Midbrain (tissue), 1 donor: ENCODE data around the gene MMGT1.

Experiments
- DNase-seq: peaks from one replicate; lab custom pipeline; 2025; lab: John Stamatoyannopoulos, UW

The MMGT1 gene

GRCh38 chrX:135973548-135974278 lies at the start of gene MMGT1:
MMGT1 (minus strand) TSS chrX:135973988; CDS start chrX:135973675, 313 bp downstream.
- DNase-seq: peak; percentile 81

DNA sequence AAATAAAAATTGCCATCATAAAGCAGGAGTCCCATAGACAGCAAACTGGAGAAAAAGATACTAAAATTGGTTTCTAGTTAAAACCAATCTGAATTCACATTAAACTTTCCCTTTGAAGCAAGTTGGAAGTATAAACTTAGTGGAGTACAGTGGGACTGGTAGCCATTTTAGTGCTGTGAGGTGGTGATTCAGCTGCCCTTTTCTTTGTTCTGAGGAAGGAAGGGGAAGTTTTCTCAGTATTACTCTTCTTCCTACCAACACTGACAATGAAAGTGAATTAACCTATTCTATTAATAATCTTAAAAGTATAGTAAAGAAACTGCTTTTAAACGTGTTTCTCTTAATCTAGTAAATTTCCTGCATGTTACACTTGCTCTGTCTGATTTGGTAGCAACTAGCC lies 48.1 kb upstream of the MMGT1 start:
- DNase-seq: no peak

DNA sequence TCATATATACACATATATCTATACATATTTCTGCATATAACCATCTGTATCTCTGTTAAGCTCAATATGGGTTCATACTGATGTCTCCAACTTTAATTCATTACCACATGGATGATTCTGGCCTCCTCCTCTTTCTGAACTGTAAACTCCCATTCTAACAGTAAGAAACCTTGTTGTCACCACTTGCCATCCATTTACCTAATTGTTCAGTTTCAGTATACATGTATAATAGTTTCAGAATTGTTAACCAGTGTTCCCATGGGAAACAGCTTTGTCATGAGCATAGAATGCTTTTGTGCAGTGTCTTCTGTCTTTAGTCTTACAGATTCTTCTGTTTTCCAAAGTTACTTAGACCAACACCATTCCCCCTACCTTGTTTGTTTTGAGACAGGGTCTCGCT lies 47.4 kb upstream of the MMGT1 start:
- DNase-seq: no peak

DNA sequence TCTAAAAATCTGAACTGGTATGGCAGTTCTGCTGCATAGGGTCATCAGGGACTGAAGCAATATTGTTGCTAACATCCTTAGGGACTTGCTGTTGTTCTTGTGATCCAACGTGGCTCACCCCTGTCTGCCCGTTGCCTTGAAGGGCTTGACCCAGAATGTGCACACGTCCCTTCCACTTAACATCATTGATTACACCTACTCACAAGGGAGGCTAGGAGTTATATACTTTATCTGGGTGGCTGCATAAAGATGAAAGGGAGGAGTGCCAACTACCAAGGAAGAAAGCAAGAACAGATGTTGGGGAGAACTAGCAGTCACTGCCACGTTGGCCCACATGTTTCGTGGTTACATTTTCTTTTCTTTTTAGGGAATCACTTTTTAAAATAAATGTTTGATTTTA lies 45.4 kb upstream of the MMGT1 start:
- DNase-seq: no peak

DNA sequence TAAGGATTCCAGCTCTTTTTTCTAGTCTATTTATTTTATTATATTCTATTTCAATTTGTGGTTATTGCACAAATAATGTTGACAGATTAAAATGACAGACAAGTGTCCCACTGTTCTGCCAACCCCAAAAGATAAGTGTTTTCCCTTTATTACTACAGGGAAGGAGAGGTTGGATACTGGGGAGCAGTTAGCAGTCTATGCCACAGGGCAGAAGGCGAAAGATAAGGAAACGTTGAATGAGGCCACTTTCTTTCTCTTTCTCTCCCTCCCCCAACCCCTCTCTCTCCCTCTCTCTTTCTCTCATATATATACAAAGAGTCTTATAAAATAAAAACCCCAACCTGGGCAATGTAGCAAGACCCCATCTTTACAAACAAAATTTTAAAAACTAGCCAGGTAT lies 43.1 kb upstream of the MMGT1 start:
- no peak for DNase-seq

DNA sequence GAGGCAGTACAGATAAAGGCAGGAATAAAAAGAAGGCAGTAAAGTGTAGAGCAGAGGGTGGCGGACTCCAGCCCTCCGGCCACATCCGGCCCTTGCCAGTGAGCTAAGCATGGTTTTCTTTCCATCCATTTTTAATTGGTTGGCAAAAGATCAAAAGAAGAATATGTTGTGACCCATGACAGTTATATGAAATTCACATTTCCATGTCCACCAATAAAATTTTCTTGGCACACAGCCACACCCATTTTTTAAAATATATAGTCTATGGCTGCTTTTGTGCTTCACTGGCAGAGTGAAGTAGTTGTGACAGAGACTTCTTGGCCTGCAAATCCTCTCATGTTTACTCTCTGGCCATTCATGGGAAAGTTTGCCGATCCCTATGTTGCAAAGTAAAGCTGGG lies 41.2 kb upstream of the MMGT1 start:
- DNase-seq: no peak

DNA sequence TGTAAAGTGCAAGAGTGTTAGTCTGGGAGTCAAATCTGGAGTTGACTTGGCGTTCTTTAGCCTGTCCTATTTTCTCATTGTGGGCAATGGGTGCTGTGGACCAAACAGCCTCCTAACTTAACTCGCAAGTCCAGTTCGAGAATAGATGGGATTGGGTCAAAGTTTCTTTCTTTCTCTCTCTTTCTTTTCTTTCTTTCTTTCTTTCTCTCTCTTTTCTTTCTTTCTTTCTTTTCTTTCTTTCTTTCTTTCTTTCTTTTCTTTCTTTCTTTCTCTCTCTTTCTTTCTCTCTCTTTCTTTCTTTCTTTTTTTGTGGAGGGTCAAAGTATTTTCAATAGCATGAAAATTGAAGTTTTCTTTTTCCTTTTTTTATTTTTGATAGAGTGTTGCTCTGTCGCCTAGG lies 14.5 kb upstream of the MMGT1 start:
- DNase-seq: no peak

DNA sequence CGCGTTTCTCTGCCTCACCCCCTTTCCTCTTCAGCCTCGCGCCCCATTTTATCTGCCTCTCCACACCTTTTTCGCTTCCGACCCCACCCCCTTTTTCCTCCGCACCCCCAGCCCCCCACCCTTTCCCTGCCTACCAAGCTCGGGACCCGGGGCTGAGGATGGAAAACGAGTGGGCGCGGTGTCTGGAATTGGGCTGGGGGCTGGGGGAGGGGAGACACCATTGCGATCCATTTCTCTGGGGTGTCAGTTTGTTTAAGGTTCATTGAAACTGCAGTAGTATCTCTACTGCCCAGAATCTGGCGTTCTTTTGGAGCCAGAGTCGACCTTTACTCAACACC lies 12.2 kb upstream of the MMGT1 start:
- no peak for DNase-seq

- DNase-seq: peak; percentile 77
Measured at GRCh38 chrX:135985157-135985972, 11.6 kb upstream of the MMGT1 start, which contains the start of gene SLC9A6. SLC9A6 (plus strand) TSS chrX:135985435; CDS start chrX:135985659, 224 bp downstream.

DNA sequence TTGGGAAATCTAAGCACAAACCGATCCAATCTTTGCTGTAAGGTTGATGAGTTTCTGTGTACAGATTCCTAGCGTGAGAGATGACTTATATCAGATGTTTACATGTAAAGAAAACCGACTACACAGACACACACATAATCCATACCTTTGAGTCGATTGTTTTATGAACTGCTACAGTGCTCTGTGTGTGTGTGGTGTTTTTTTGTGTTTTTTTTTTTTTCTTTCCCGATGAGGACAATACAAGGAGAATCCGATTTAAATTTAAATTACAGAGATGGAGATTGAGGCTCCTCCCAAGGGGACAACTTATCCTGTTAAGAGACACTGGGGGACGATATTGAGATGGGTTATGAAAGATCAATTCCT lies 11.0 kb upstream of the MMGT1 start:
- peak; percentile 15 for DNase-seq

- no peak for DNase-seq
Measured at GRCh38 chrX:135984256-135984655, 10.5 kb upstream of the MMGT1 start.

DNA sequence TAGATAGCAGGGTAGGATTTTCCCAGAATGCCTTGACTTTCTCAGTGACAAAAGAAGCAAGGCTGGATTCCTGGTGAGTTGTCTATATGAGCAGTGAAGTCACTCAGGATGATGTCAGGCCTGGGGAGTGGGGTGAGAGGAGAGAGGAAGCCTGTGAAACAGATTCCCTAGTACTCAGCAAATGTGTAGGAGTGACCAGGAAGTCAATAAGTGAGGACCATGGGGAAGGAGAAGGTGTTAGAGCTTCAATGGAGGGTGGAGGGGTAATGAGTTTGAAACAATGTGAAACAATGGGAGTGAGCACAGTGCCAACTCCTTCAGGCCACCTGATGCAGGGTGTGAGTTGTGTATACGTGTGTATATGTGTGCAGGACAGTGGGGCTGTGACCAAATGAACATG lies 9.1 kb upstream of the MMGT1 start:
- DNase-seq: no peak

- DNase-seq: no peak
Measured at GRCh38 chrX:135981668-135982067, 7.9 kb upstream of the MMGT1 start.

- DNase-seq: no peak
Measured at GRCh38 chrX:135981010-135981409, 7.2 kb upstream of the MMGT1 start.

DNA sequence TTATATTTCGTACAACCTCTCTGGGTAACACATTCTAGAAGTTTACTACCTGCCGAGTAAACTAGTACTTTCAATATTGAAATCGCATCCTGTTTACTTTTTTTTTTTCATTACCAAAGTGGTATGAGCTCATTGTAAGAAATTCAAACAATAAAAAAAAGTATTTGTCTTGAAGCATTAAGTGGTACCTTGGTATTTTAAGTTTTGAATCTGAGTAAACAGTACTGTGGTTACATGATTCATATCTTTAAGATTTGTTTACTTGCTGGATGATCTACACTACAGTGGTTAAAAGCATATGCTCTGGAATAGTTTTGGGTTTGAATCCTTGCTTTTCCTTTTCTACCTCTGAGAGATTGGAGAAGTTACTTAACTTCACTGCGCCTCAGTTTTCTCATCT lies 3.8 kb upstream of the MMGT1 start:
- DNase-seq: no peak

DNA sequence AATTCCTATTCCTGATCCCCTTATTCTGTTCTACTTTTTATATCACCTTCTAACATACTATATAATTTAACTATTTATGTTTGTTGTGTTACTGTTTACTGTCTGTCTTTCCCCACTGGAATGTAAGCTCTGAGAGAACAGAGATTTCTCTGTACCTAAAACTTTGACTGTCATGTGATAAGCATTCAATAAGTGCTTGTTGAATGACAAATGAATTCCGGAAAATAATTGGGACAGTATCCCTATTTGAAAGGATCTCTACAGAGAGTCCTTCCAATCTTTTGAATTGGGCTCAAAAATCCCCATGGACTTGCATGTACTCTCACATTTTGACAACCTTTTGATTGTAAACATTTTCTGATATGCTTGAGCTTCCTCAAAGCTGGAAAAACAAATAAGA lies 1.6 kb upstream of the MMGT1 start:
- no peak for DNase-seq

DNA sequence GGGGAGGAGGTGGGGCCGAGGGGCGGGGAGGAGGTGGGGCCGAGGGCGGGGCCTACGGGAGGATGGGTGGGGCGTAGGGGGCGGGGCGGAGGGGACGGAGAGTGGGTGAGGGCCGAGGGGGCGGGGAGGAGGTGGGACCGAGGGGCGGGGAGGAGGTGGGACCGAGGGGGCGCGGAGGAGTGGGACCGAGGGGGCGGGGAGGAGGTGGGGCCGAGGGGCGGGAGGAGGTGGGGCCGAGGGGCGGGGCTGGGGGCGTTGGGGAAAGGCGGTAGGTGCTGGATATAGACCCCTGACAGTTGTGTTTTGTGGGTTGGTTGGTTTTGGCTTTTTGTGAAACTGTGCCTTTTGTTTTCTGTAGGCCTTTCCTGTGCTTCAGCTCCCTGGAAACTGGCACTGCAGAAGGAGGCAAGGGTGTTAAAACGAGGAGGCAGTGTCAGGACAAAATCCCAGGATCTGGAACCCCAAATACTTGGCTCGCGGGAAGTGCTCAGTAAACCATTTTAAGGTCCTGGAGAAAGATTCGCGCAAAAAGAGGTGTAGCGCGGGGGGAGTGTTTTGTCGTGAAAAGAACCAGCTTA lies 580 bp upstream of the MMGT1 start:
- DNase-seq: peak; percentile 60

DNA sequence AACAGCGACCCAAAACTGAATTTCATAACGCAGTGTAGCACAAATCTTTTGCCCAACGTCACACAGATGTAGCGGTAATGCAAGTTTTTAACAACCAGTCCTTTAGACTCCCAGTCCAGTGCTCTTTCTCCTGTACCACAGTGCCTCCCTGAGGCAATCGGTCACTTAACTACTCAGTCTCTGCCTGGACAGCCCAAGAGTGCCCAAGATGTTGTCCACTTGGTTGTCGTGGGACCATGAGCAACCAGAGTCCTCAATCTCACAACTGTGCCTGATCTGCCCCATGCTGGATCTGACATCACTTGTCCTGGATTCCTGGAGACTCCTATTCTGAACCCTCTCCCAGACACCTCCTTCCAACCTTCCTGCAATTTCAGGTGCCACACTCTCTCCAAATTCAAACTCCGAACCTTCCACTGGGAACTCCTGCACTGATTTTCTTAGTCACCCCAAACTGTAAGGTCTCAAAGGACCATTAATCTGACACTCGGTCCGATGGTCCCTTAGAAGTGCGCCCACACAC lies 702 bp downstream of the MMGT1 start:
- DNase-seq: no peak

GRCh38 chrX:135951291-135951690 lies 22.5 kb downstream of the MMGT1 start:
- DNase-seq: no peak

DNA sequence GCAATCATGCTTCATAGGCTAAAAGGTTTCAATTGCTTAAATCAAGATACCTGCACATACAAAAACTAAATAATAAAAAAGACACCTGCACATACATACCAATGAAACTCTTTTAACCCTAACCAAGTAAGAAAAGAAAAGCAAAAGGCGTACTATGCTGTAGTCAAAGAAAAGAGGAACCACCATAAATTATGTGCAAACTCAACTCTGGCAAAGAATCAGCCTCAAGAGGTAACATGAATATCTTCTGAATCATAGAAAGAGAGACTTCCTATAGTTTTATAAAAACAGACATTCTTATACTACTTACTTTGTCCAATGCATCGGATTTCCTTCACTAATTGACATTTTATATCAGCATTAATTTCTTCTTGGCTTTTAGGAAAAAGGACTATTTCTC lies 29.3 kb downstream of the MMGT1 start:
- no peak for DNase-seq

- peak; percentile 14 for DNase-seq
Measured at GRCh38 chrX:135931644-135932487, 41.9 kb downstream of the MMGT1 start.

GRCh38 chrX:135927897-135928296 lies 45.9 kb downstream of the MMGT1 start:
- no peak for DNase-seq
